Hepatocyte (in vitro differentiated cells): Measurements from ENCODE around the gene GJC2. TPM values are rescaled to one million over a fixed set of nuclear protein-coding genes. Genes with fewer than 3 reads are reported as not detected.
"Not testable (repeated sequence)": the region's sequence is repeated elsewhere in the genome, so short reads cannot be mapped to it uniquely, and the experiment has no call there.

Source experiments
- DNase-seq: peaks from one replicate; pipeline ENCODE4 v3.0.0-alpha.2; 2016; ENCODE audit warnings: low spot score
- H2AFZ ChIP-seq: fragments of 200-600 bp; sonication (generic); 2 replicates; pipeline ENCODE4 v1.6.0; 2016; ENCODE audit warnings: antibody characterized with exemption, mild to moderate bottlenecking
- H3K27ac ChIP-seq: fragments of 200-600 bp; sonication (generic); 2 replicates; pipeline ENCODE4 v1.5.1; 2016; ENCODE audit warnings: mild to moderate bottlenecking
- H3K27me3 ChIP-seq: fragments of 200-600 bp; sonication (generic); 2 replicates; pipeline ENCODE4 v1.6.1; 2016
- H3K36me3 ChIP-seq: fragments of 200-600 bp; sonication (generic); replicated peaks from 2 replicates; pipeline ENCODE4 v1.5.1; 2016; ENCODE audit warnings: low read depth; ENCODE audit not compliant: insufficient read depth
- H3K4me1 ChIP-seq: fragments of 200-600 bp; sonication (generic); 2 replicates; pipeline ENCODE4 v1.5.1; 2016; ENCODE audit warnings: mild to moderate bottlenecking, moderate library complexity; ENCODE audit not compliant: insufficient read depth
- H3K4me2 ChIP-seq: fragments of 200-600 bp; sonication (generic); 2 replicates; pipeline ENCODE4 v1.6.0; 2016
- H3K4me3 ChIP-seq: fragments of 200-600 bp; sonication (generic); 2 replicates; pipeline ENCODE4 v1.5.1; 2016; ENCODE audit warnings: mild to moderate bottlenecking
- H3K79me2 ChIP-seq: fragments of 200-600 bp; sonication (generic); 2 replicates; pipeline ENCODE4 v1.6.0; 2017; ENCODE audit warnings: mild to moderate bottlenecking
- H3K9me2 ChIP-seq: fragments of 200-600 bp; sonication (generic); replicated peaks from 2 replicates; pipeline ENCODE4 v1.6.0; 2017; ENCODE audit warnings: mild to moderate bottlenecking; ENCODE audit not compliant: insufficient read depth
- H3K9me3 ChIP-seq: fragments of 200-600 bp; sonication (generic); 2 replicates; pipeline ENCODE4 v1.5.1; 2016; ENCODE audit warnings: low read depth, mild to moderate bottlenecking
- H4K20me1 ChIP-seq: fragments of 200-600 bp; sonication (generic); 2 replicates; pipeline ENCODE4 v1.6.0; 2016; ENCODE audit warnings: mild to moderate bottlenecking; ENCODE audit not compliant: insufficient read depth, poor library complexity, severe bottlenecking
- CTCF ChIP-seq: fragments of 200-600 bp; sonication (generic); IDR thresholded peaks from 2 replicates; pipeline ENCODE4 v1.5.1; 2016; ENCODE audit warnings: antibody characterized with exemption, mild to moderate bottlenecking; ENCODE audit not compliant: poor library complexity
- EZH2 ChIP-seq: fragments of 200-600 bp; sonication (generic); IDR thresholded peaks from 2 replicates; pipeline ENCODE4 v1.6.1; 2016; ENCODE audit warnings: antibody characterized with exemption, mild to moderate bottlenecking, borderline replicate concordance
- EZH2phosphoT487 ChIP-seq: fragments of 200-600 bp; sonication (generic); IDR thresholded peaks from one replicate; pipeline ENCODE4 v1.6.1; 2018; ENCODE audit warnings: antibody characterized with exemption, mild to moderate bottlenecking, low read depth, moderate library complexity; ENCODE audit not compliant: unreplicated experiment, severe bottlenecking
- WGBS: methylation state at CpG from one replicate; pipeline ENCODE4 v1.1.6; 2016; ENCODE audit warnings: low lambda C conversion rate; ENCODE audit errors: missing lambda C conversion rate; 5-methylcytosine and 5-hydroxymethylcytosine counted together
- polyA plus RNA-seq: library from polyadenylated mRNA; unstranded; fragments of >200 nt; fragmentation: Nextera tagmentation; extraction: Ambion mirVana; gene quantifications from 2 replicates; pipeline ENCODE4 v1.2.1, GENCODE V29; 2016
- total RNA-seq: library from RNA; depleted of rRNA; stranded (reverse); fragments of >200 nt; gene quantifications from 2 replicates; pipeline ENCODE4 v1.2.3, GENCODE V29; 2014

GJC2 gene
- total and polyA plus RNA-seq, 2 experiments from 2014 or later: 0.40 to 1.6 TPM

GRCh38 chr1:228181645-228182034 lies 31.9 kb downstream of the GJC2 start:
- no peak overlapping the region for H2AFZ ChIP-seq
- no peak overlapping the region for H3K27ac ChIP-seq
- no peak for DNase-seq
- H3K4me1 ChIP-seq: no peaks in the 10 kb centered on the region
- no peaks in the 10 kb centered on the region for H3K79me2 ChIP-seq
- no peak overlapping the region for H3K4me2 ChIP-seq
- 94% methylated on average over 9 of the region's 9 CpGs for WGBS
- no peaks in the 10 kb centered on the region for H3K36me3 ChIP-seq
- no peak for TF ChIP-seq CTCF
- no peak overlapping the region for H3K4me3 ChIP-seq
- no peaks in the 10 kb centered on the region for H3K9me3 ChIP-seq
- no peaks in the 10 kb centered on the region for H3K27me3 ChIP-seq
- H3K9me2 ChIP-seq: no peaks in the 10 kb centered on the region
- H4K20me1 ChIP-seq: no peaks in the 10 kb centered on the region

GRCh38 chr1:228182296-228183030 lies 32.7 kb downstream of the GJC2 start:
- no peaks in the 10 kb centered on the region for H3K9me3 ChIP-seq
- H3K36me3 ChIP-seq: no peaks in the 10 kb centered on the region
- H2AFZ ChIP-seq: no peak overlapping the region
- TF ChIP-seq CTCF: no peak
- DNase-seq: no peak
- no peak overlapping the region for H3K27ac ChIP-seq
- no peaks in the 10 kb centered on the region for H3K9me2 ChIP-seq
- no peak overlapping the region for H3K4me2 ChIP-seq
- H3K4me3 ChIP-seq: no peak overlapping the region
- H3K79me2 ChIP-seq: no peaks in the 10 kb centered on the region
- no peaks in the 10 kb centered on the region for H4K20me1 ChIP-seq
- no peaks in the 10 kb centered on the region for H3K4me1 ChIP-seq
- no peaks in the 10 kb centered on the region for H3K27me3 ChIP-seq
- WGBS: 92% methylated on average over 6 of the region's 32 CpGs

- no peaks in the 10 kb centered on the region for H3K4me1 ChIP-seq
- no peaks in the 10 kb centered on the region for H3K27me3 ChIP-seq
- no peaks in the 10 kb centered on the region for H3K9me2 ChIP-seq
- H3K4me3 ChIP-seq: no peak overlapping the region
- H3K9me3 ChIP-seq: peaks cover 8% of the 10 kb centered on the region
- DNase-seq: no peak
- H3K36me3 ChIP-seq: no peaks in the 10 kb centered on the region
- 86% methylated on average over 7 of the region's 7 CpGs for WGBS
- H3K79me2 ChIP-seq: no peaks in the 10 kb centered on the region
- no peak for TF ChIP-seq EZH2
- TF ChIP-seq EZH2phosphoT487: no peak
- TF ChIP-seq CTCF: no peak
- H3K27ac ChIP-seq: no peak overlapping the region
- H3K4me2 ChIP-seq: no peak overlapping the region
- no peak overlapping the region for H2AFZ ChIP-seq
- H4K20me1 ChIP-seq: no peaks in the 10 kb centered on the region
These were observed 34.4 kb downstream of the GJC2 start for GRCh38 chr1:228184152-228184551.

- H2AFZ ChIP-seq: no peak overlapping the region
- no peaks in the 10 kb centered on the region for H3K79me2 ChIP-seq
- H4K20me1 ChIP-seq: no peaks in the 10 kb centered on the region
- TF ChIP-seq CTCF (no peak), EZH2phosphoT487 (no peak), EZH2 (no peak)
- no peaks in the 10 kb centered on the region for H3K4me1 ChIP-seq
- H3K27ac ChIP-seq: no peak overlapping the region
- no peak overlapping the region for H3K4me3 ChIP-seq
- H3K9me3 ChIP-seq: peaks cover 8% of the 10 kb centered on the region
- no peaks in the 10 kb centered on the region for H3K36me3 ChIP-seq
- no peaks in the 10 kb centered on the region for H3K9me2 ChIP-seq
- WGBS: 57% methylated on average over 11 of the region's 11 CpGs
- no peak overlapping the region for H3K4me2 ChIP-seq
- no peak for DNase-seq
- H3K27me3 ChIP-seq: no peaks in the 10 kb centered on the region
These were observed 35.9 kb downstream of the GJC2 start for GRCh38 chr1:228185641-228185965.

GRCh38 chr1:228188249-228188648 lies 38.5 kb downstream of the GJC2 start:
- not testable (repeated sequence) for H2AFZ ChIP-seq, H3K36me3 ChIP-seq, H3K27me3 ChIP-seq, H3K4me1 ChIP-seq, H4K20me1 ChIP-seq, H3K9me2 ChIP-seq, H3K9me3 ChIP-seq, DNase-seq, H3K79me2 ChIP-seq, H3K4me3 ChIP-seq, H3K4me2 ChIP-seq, H3K27ac ChIP-seq
- 90% methylated on average over 2 of the region's 2 CpGs for WGBS
